T-helper 22 cell (primary cell): ENCODE results near the gene IPO9.
"Not testable (repeated sequence)": the region's sequence is repeated elsewhere in the genome, so short reads cannot be mapped to it uniquely, and the experiment has no call there.

Source experiments
- DNase-seq: peaks from one replicate; pipeline ENCODE4 v3.0.0-alpha.2; 2020; ENCODE audit warnings: low read depth

Gene IPO9

DNA sequence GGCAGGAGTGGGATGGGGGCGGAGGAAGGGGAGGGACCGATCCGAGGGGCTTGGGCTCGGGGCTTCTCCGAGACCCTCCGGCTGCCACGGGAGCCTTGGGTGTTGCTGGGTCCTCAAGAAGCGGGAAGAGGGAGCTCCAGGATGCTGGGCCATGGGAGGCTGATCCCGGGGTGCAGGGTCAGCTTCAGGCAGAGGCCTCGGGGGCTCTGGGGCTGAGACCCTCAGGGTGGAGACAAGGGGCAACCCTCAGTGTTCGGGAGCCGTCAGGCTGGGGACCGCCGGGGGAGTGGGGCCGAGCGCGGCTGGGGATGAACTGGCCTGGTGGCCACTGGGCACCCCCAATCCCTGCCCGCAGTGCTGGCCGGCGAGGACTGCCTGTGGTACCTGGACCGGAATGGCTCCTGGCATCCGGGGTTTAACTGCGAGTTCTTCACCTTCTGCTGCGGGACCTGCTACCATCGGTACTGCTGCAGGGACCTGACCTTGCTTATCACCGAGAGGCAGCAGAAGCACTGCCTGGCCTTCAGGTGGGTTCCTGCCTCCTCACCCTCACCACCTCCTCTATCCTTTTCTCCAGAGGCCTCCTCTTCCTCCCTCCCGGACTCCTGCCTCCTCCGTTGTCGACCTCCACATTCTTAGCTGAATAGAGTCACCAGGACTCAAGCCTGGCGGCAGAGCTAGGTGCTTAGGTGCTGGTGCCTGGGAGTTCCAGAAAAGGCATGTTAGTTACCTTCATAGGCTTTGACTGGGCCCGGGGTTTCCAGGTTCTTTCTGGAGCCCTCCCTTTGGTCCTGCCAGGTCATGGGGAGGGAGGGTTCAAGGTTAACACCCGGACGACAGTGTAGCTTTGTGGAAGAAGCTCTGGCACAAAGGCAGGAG lies 60.4 kb downstream of the IPO9 start:
- no peak for DNase-seq

DNA sequence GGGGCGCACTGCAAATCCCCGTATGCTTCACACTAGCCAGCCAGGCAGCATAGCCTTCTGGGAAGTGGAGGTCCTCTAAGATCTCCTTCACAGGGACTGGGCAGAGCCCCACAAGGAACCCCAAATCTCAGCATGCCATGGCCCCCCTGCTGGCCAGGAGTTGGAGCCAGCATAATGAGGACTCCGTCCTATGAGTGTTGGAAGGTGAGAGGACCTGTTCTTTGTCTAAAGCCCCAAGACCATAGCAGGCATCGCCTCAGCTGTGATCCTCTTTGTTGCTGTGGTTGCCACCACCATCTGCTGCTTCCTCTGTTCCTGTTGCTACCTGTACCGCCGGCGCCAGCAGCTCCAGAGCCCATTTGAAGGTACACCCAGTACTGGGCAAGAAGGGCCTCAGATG lies 61.3 kb downstream of the IPO9 start:
- DNase-seq = no peak

DNA sequence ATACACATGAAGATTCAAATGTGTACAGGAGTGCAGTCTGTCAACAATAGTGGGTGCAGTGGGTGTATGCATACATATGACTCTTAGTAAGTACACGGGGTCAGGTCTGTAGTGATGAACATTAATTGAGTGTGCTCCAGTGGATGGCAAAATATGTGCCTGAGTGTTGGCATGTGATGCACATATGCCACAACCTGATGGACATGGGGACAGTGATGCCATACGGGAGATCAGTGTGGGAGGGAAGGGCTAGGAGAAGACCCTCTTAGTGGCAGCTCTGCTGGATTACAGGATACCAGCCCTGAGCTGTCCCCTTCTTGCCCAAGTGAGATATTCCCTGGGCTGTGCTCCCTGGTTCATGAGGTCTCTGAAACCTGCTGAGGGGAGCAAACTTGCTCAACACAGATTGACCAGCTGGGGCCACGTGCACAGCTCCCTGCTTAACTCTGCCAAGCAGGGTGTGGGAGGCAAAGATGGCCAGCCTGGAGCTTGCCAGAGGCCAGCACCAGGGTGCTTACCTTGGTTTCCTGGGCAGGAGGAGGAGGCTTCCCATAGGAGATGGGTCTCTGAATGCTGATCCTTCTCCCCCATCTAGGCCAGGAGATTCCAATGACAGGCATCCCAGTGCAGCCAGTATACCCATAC lies 62.0 kb downstream of the IPO9 start:
- DNase-seq = no peak

DNA sequence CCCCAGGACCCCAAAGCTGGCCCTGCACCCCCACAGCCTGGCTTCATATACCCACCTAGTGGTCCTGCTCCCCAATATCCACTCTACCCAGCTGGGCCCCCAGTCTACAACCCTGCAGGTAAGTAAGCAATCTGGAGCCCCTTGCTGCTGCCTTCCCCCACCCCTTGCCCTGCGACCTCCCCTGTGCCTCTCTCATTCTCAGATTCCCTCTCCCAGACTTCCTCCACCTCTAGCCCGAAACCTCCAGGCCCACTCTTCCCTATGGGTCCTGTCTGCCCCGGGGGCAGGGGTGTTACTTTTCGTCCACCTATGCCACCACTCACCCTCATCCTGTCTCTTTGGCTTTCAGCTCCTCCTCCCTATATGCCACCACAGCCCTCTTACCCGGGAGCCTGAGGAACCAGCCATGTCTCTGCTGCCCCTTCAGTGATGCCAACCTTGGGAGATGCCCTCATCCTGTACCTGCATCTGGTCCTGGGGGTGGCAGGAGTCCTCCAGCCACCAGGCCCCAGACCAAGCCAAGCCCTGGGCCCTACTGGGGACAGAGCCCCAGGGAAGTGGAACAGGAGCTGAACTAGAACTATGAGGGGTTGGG lies 62.6 kb downstream of the IPO9 start:
- DNase-seq = no peak

DNA sequence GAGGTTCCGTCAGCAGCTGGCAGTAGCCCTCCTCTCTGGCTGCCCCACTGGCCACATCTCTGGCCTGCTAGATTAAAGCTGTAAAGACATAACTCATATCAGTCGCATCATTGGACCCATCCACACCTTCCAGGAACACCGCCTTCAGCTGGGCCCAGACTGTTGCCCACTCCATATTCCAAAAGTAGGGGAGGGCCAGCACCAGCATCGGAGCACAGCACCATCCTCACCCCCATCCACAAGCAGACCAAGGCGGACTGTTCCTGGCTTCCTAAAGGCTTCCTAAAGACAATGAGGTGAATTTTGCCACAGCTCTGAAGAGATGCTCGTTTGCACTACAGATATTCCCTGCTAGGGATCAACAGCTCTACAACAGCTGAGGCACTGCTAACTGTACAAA lies 63.3 kb downstream of the IPO9 start:
- DNase-seq = no peak

DNA sequence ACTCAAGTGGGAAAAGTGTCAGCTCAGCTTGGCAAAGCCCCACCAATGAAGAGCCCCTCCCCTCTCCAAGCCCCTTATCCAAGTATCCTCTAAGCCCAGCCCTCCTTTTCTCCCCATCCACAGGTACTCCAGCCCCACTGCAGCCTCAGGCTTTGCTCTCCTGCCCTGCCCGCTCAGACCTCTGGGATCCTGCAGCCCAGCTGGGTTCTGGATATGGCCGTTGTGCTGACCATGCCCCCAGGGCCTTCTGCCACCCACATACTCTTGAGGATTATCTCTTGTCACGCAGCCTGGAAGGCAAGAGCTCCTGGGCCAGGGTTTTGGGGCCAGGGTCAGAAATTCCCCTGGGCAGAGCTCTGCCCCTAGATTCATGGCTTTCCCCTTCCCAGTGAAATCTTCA lies 64.5 kb downstream of the IPO9 start:
- no peak for DNase-seq

DNA sequence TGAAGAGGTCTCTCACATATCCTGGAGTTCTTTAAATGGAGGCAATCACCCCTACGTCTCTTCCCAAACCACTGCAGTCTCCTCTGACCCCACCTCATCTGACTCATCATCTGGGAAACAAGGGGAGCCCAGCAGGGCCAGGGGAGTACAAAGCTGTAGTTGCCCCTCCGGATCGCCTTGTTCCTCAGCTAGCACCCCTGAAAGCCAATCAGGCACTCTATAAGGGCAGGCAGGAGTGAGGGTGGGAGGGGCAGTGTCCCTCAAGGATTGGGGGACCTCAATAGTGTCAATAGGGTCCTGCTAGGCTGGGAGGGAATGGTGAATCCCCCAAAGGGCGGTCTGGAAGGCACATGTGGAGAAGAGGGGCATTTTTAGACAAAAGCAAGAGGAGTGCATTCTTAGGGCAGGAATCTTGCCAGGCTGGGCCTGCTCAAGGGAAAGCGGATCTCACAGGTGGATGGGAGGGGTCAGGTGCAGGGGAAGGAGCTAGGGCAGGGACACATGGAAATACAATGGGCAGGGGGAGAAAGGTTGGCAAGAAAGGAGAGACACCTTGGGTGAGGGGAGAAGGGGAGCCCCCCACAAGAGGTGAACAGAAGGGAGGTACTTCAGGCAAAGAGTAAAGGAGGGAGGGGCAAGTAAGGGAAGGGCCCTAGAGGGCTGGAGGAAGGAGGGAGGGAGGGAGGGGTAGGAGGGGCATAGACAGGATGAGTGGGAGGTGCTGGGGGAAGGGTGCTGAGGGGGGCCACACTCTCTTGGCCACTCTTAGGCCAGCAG lies 65.6 kb downstream of the IPO9 start:
- no peak for DNase-seq

DNA sequence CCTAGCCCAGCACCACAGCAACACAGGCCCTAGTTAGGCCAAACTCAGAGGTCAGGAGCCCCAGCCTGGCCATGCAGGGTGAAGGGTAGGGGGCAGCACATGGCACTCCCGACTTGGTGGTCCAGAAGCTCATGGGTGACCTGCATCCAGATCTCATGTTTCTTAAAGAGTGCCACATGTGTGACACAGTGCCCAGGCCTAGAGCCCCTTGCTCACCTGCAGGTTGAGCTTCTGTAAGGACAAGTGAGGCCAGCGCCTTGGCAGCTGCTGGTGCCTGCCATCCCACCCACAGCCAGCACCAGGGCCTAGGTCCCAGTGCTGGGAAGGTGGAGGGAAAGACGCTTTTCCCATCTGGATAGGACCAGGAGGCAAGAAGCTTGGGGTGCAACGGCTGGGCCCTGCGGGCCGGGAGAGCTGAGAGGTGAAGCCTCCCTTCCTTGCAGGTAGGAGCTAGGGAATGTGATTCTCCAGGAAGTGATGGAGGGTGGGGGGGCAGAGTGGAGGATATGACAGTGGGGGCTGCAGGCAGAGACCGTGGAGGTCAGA lies 66.2 kb downstream of the IPO9 start:
- DNase-seq = no peak

DNA sequence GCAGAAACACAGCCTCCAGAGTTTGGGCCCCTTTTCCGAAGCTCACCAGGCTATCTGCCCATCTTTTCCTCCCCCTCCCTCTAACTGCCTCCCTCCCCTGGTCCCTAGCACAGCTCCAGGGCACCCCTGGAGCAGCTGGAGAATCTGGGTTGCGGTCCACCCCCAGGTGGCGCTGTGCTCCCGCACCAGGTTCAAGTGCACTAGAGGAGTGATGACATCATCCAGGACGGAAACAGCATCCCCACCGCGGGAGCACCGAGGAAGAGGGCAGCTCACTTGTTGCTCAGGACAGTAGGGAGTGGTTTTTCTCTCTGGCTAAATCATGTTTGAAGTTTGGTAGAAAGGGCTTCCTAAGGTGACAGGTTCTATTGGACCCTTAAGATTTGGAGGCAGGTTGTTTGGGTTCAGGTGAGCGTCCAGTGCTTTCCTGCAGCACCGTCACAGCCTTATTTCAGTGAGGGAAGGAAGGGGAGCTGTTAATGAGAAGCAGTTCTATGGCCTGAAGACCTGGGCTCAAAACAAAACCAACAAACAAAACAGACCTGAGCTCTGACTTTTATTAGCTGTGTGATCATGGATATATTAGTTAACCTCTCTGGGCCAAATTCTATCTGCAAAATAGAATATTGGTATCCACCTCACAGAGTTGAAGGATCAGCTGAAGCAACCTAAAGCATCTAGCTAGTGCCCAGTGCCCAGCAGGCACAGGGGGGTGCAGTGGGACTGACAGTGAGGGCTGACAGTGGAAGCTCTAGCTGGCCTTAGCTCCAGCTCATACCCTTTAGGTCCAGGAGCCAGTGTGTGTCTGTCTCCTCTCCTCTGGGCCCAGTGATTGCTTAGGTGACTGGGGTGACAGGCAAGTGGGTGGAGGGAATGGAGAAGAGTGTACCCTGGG lies 67.2 kb downstream of the IPO9 start:
- peak; percentile 50 for DNase-seq

DNA sequence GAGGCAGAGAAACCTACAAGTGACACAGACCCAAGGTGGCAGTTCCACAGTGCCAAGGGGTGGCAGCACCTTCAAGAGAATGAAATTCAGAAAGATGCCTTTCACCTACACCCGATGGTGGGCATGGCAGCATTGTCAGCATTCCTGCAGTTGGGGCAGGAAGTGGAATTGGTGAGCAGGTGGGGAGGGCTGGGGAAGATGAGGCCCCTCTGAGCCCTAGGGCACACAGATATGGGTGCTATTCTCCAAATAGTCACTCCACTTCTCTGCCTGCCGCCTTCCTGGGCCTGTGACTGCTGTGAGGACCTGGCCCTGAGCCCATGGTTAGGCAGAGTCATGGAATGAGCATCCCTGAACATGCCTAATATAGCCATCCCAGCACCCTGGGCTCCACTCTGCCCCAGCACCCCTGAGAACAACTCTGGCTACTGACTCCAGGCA lies 68.0 kb downstream of the IPO9 start:
- DNase-seq = no peak

DNA sequence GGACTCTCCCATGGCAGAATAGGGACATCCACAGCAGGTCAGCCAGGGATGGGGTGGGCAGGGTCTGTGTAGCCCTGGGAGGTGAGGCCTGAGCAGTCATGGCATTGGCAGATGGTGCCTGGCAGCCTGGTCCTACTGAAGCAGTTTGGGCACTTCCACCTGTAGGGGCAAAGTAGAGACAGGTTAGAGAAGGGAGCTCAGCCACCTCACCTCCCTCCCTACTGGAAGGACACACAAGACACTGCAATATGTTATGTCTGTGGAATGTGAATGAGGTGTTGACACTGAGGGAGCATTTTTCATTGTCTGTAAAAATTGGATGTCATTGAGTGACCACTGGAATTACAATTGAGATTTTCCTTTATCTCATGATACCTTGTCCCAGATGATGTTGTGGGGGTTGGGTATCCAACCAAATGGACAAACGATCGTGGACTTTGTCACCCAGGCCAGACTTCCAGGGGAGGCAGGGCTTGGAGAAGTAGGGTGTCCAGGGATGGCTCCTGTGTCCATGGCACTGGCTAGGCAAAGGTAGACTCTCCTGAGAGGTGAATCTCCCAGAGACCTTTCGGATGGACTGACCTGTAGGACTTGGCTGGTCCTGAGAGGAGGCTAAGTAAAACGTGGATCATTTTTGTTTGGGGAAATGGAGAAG lies 69.4 kb downstream of the IPO9 start:
- DNase-seq = no peak

DNA sequence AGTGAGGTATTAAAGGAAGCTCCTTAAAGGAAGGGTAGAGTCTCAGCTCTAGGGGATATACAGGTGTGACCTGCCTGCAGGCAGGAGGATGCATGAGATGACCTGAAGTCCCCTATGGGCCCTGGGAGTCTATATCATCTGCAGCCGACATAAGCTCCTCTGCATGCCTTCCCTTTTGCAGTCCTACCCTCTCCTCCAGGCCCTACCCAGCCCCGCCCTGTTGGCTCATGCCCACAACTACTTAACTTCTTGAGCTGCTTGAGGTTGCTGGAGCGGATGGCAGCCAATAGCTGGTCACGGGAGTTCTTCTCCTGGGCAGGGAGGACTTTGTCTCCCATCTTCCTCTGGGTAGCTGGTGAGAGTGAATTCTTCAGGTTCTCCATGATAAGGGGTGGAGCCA lies 70.0 kb downstream of the IPO9 start:
- DNase-seq = no peak

DNA sequence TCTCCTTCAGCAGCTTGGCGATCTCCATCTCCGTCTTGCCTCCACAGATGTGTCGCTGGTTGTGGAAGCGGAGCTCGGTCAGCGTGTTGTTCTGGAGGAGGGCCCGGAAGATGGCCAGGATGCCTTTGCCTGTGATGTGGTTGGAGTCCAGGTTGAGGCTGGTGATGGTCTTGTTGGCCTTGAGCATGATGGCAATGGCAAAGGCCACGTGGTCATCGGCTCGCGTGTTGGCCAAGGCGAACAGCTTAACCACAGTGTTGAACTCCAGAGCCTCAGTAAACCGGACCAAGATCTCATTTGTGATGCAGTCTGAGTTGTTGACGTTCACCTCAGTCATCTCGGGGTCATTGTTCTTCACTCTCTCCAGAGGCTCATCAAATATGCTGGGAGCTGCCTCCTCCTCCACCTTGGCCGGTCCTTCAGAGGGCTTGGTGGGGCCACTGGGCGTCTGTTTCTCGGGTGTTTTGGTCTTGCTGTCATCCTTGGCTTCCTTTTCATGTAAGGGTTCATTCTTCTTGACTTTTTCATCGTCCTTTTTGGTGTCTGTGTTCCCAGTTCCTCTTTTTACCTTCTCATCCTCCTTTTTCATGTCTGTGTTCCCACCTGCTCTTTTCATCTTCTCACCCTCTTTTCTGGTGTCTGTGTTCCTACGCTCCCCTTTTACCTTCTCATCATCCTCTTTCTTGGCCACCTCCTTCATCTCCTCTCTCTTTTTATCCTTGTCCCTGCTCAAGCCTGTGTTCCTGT lies 70.9 kb downstream of the IPO9 start:
- no peak for DNase-seq

DNA sequence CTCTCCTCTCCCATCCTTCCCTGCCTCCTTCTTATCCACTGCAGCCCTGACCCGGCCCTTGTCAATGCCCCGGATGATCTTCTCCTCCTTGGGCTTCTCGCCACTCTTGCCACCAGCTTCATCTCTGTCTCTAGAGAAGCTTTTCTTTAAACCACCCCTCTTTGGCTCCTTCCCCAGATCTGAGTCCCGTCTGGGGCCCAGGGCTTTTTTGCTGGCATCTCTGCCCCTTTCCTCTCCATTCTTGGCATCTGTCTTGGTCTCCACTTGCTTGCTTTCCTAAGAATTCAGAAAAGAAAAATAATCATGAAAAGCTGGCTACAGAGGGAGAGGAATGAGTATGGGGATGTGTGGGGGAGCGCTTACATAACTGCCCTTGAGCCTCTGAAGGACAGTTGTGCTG lies 71.5 kb downstream of the IPO9 start:
- DNase-seq = no peak

DNA sequence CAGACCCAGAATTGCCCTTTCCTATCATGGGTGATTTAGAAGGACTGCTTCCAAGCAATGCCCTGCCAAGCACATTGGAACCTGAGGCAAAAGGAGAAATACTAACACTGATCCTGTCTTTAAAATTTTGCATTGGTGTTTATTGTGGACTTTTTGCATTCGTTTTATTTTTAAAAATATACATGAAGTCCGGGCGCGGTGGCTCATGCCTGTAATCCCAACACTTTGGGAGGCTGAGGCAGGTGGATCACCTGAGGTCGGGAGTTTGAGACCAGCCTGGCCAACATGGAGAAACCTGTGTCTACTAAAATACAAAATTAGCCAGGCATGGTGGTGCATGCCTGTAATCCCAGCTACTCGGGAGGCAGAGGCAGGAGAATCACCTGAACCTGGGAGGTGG lies 72.1 kb downstream of the IPO9 start:
- not testable (repeated sequence) for DNase-seq

DNA sequence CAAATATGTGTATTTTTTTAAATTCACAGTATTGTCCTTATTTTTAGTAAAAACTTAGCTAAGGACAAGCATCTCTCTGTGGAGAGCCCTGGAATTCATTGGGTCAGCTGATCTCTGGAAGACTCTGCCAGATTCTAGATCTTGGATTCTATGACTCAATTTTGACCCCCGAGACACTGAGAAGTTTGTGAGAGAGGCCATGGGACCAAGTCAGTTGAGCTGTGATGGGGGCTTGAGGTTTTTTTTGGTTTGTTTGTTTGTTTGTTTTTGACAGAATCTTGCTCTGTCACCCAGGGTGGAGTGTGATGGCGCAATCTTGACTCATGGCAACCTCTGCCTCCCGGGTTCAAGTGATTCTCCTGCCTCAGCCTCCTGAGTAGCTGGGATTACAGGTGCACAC lies 73.2 kb downstream of the IPO9 start:
- DNase-seq = no peak

DNA sequence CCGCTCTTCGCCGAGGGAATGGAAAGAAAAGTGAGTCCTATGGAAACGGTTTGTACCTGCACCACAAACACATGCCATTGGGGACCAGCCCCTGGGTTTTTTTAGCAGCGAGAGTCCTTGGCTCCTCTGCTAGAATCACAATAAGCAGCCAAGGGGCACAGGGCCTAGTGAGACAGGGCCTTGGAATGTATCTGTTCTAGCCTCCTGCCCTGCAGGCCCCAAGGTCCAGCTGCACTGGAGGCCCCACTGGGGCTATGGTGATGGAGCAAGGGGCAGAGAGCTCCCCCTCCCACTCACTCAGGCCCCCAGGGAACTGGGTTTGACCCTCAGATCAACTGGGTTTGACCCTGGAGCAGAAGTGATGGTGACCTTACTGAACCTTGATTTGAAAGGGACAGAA lies 74.2 kb downstream of the IPO9 start:
- no peak for DNase-seq

DNA sequence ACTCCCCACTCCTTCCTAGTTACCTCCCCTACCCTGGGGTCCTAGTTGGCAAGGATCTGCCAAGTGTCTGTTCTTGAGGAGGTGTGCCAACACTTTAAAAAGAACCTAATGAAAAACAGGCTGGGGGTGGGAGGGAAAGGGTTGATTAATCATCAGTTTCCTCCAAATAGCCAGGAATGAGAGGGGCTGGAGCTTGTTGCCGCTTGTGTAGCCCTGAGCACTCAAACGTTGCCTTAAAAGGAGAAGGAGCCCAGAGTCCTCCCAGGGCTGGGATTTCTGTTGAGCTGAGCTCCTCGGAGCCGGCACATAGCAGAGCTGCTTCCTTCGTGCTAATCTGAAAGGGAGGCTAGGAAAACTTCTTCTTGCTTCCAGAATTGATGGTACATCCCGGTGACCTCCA lies 75.6 kb downstream of the IPO9 start:
- DNase-seq = no peak

DNA sequence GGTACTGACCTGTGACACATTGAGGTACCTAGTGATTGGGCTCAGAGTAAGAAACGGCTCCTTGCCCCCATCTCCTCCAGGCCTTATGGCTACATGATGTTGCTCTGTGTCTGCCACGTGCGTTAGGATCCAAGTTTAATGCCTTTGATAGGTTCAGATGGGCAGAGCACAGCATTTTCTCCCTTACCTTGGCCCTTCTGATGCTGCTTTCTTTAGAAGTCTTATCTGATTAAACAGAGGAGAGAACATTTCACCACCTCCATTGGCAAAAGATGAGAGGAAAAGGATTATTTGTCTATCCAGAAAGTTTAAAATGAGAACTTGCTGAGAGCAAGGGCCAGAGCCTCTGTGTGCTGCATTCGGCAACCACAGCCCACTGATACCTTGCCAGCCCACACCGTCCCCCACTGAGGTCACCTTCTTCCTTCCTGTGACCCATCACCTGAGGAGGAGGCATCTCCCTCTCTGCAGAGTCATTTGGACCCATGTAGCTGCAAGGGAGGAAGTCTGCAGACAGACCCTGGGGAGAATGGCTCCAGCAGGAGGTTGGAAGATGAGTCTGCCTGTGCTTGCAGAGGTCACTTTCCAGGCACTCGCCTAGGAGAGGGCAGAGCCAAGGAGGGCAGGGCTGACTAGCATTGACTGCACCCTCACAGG lies 76.4 kb downstream of the IPO9 start:
- DNase-seq = no peak
